BJ (cell line): ENCODE measurements around the gene PAFAH2. TPM values are rescaled to one million over a fixed set of nuclear protein-coding genes. Genes with fewer than 3 reads are reported as not detected.

Source experiments
- CTCF ChIA-PET: fragments of 350-600 bp; formaldehyde crosslinking; extraction: SDS; loops from one replicate; lab custom pipeline; 2021; ENCODE audit warnings: antibody characterized with exemption, inconsistent platforms; lab: Yijun Ruan, JAX
- POLR2A ChIA-PET: fragments of 300-600 bp; sonication (Branson Sonifier 250); formaldehyde crosslinking; extraction: SDS; loops from one replicate; lab custom pipeline; 2021; ENCODE audit warnings: antibody characterized with exemption; lab: Charles Lee
- DNase-seq: peaks from one replicate; pipeline ENCODE4 v3.0.0-alpha.2; 2011; ENCODE audit warnings: low read depth
- H3K27me3 ChIP-seq: 2 replicates; pipeline ENCODE4 v1.6.0; 2011; ENCODE audit warnings: low read length; ENCODE audit not compliant: control insufficient read depth, insufficient read depth
- H3K36me3 ChIP-seq: 2 replicates; pipeline ENCODE4 v1.5.1; 2011; ENCODE audit warnings: low read length; ENCODE audit not compliant: control insufficient read depth, insufficient read depth
- H3K4me3 ChIP-seq: 2 replicates; pipeline ENCODE4 v1.5.1; 2011; ENCODE audit warnings: low read depth, mild to moderate bottlenecking, control low read depth, low read length
- polyA plus RNA-seq: library from polyadenylated mRNA; depleted of rRNA; stranded (reverse); fragments of >200 nt; gene quantifications from 2 replicates; pipeline ENCODE4 v1.2.3, GENCODE V29; 2011
- TF ChIP-seq, protein P1 (sequence below): IDR thresholded peaks from 2 replicates; pipeline ENCODE4 v1.5.1; 2011; ENCODE audit warnings: low read depth, mild to moderate bottlenecking, control low read depth, inconsistent platforms, low read length, moderate library complexity; ENCODE audit not compliant: insufficient read depth

Gene PAFAH2
- polyA plus RNA-seq, 1 experiment: 11.9 TPM

DNA sequence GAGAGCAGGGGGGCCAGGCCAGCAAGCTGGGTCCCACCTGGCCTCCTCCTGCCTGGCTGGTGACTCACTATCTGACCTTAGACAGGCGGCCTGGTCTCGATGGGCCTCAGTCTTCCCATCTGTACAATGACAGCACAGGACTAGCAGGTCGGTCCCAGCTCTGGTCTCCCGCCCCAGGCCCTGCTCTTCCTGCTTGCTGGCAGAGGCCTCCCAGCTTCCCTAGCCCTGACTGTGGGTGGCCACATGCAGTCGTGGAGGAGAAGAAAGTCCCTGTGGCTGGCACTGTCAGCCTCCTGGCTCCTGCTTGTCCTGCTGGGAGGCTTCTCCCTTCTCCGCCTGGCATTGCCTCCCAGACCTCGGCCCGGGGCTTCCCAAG lies 24.5 kb upstream of the PAFAH2 start:
- no peak overlapping the region for H3K4me3 ChIP-seq
- H3K27me3 ChIP-seq: no peaks in the 10 kb centered on the region
- POLR2A ChIA-PET: no interaction called here
- DNase-seq: no peak
- H3K36me3 ChIP-seq: no peaks in the 10 kb centered on the region
- TF ChIP-seq, protein P1, sequence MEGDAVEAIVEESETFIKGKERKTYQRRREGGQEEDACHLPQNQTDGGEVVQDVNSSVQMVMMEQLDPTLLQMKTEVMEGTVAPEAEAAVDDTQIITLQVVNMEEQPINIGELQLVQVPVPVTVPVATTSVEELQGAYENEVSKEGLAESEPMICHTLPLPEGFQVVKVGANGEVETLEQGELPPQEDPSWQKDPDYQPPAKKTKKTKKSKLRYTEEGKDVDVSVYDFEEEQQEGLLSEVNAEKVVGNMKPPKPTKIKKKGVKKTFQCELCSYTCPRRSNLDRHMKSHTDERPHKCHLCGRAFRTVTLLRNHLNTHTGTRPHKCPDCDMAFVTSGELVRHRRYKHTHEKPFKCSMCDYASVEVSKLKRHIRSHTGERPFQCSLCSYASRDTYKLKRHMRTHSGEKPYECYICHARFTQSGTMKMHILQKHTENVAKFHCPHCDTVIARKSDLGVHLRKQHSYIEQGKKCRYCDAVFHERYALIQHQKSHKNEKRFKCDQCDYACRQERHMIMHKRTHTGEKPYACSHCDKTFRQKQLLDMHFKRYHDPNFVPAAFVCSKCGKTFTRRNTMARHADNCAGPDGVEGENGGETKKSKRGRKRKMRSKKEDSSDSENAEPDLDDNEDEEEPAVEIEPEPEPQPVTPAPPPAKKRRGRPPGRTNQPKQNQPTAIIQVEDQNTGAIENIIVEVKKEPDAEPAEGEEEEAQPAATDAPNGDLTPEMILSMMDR: no peak
- CTCF ChIA-PET: interaction anchor here (2.1 to 2.2 kb wide), 2 partner anchors 18 to 127 kb away, joined by 6 to 9 read pairs; no protein-coding TSS in a partner anchor

DNA sequence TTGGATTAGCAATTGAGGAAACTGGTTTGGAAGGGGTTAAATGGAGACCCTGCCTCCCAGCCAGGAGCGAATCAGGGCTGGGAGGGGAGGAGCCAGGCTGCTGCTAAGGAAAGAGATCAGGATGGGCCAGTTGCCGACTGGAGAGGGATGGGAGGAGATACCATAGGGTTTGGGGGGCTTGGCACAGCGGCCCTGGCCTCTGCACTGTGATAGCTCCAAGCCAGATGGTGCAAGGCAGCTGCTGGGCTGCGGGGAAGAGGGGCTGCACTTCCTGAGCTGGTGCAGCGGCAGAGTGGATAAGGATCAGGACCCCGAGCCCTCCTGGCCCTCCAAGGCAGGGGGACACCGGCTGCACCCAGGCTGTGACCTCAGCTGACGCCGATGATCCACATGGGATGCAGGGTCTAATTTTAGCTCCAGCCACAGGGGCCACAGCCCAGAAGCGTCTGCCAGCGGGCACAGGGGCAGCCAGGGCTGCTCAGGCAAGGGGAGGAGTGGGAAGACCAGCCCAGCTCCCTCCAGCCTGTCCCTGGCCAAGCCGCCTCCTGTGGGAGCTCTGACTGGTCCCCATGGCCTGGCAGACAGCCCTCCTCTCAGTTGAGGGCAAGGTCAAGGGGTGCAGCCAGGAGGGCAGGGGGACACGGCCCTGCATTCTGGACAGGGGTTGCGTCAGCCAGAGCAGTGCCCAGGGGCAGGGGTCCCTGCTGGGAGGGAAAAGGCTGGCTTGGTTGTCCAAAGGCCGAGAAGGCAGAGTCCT lies 24.0 kb upstream of the PAFAH2 start, which contains the start of gene EXTL1:
TSS of gene EXTL1 (plus strand) at position 129 of the 757 bp plus-strand sequence. CDS start 872 bp downstream, outside the sequence.
- Histone ChIP-seq H3K4me3 (peak within 1 kb of the TSS; percentile 39), H3K36me3 (no peaks in the 10 kb centered on the region), H3K27me3 (no peaks in the 10 kb centered on the region)
- CTCF ChIA-PET: interaction anchor here (1.1 to 2.8 kb wide), 5 partner anchors 11 to 127 kb away, joined by 3 to 9 read pairs (median 6); no protein-coding TSS in a partner anchor
- no peak for DNase-seq
- TF ChIP-seq, protein P1: no peak
- POLR2A ChIA-PET: no interaction called here

DNA sequence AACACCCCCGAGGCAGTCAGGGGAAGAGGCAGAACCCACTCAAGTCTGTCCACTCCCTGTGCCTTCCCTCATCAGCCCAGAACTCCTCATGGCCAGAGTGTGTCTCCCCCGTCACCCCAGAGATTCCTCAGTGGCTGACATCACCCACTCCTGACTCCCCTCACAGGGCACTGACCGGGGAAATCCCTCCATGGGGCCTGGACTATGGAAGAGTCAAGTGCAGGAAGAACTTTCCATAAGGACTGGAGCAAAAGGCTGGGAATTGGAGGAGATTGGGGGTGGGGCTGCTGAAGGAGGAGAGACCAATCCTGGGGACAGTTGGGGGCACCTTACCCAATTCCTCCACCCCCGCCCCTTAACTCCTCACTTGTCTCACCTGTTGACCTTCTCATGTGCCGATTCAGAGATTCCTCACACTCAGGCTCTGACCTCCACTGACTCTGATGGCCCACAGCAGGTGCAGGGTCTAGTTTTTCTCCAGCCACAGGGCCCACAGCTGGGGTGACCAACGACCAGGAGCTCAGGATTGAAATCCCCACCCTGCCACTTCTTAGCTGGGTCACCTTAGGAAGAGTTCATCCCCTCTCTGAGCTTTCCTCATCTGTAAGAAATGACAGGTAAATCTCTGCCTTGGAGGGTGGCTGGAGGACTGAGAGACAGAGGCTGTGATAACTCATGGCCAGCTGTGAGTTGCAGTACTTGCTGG lies 23.2 kb upstream of the PAFAH2 start:
- Histone ChIP-seq H3K4me3 (no peak overlapping the region), H3K36me3 (no peaks in the 10 kb centered on the region), H3K27me3 (no peaks in the 10 kb centered on the region)
- TF ChIP-seq, protein P1: no peak
- no peak for DNase-seq
- ChIA-PET CTCF (interaction anchor here (0.5 to 2.8 kb wide), 6 partner anchors 10 to 155 kb away, joined by 3 to 9 read pairs (median 3); no protein-coding TSS in a partner anchor), POLR2A (no interaction called here)

DNA sequence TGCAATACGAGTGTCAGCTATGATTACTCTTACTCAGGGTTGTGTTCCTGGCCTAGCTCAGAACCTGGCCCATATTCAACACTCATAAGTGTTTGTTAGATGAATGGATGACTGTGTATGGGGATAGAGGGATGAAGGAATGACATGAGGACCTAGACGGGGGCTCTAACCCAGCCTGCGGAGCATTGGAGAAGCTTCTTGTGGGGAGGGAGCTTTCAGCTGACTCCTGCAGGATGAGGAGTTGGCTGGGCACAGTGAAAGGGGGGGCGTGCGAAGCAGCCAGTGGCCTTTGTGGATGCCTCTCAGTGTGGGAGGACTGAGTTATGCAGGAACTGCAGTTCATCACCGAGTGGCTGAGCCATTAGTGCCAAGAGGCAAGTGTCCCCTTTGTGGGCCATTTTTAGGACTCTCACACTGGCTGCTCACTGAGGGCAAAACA lies 22.5 kb upstream of the PAFAH2 start:
- DNase-seq: no peak
- H3K36me3 ChIP-seq: no peaks in the 10 kb centered on the region
- no peaks in the 10 kb centered on the region for H3K27me3 ChIP-seq
- TF ChIP-seq, protein P1: no peak
- POLR2A ChIA-PET: no interaction called here
- CTCF ChIA-PET: interaction anchor here (0.5 to 2.8 kb wide), 7 partner anchors 9 to 1056 kb away, joined by 3 to 8 read pairs (median 4); partner anchors contain the start of gene PAFAH2
- no peak overlapping the region for H3K4me3 ChIP-seq
